ENCODE results near the gene DDX20.
"Not testable (repeated sequence)": the region's sequence is repeated elsewhere in the genome, so short reads cannot be mapped to it uniquely, and the experiment has no call there.

DDX20 gene

GRCh38 chr1:111795401-111795800 is 39.7 kb downstream of the DDX20 start:
- DNase-seq = no peak

GRCh38 chr1:111798580-111798979 is 42.9 kb downstream of the DDX20 start:
- DNase-seq = no peak

GRCh38 chr1:111799722-111800121 is 44.0 kb downstream of the DDX20 start:
- DNase-seq = not testable (repeated sequence)

- DNase-seq = no peak
Observed at GRCh38 chr1:111801071-111801850, 45.6 kb downstream of the DDX20 start.

GRCh38 chr1:111802110-111802509 is 46.4 kb downstream of the DDX20 start:
- DNase-seq = no peak

GRCh38 chr1:111802984-111803383 is 47.3 kb downstream of the DDX20 start:
- DNase-seq = no peak

GRCh38 chr1:111803951-111804350 is 48.2 kb downstream of the DDX20 start:
- no peak for DNase-seq

- DNase-seq = peak; percentile 33
Observed at GRCh38 chr1:111804776-111805175, 49.1 kb downstream of the DDX20 start.

- DNase-seq = no peak
Observed at GRCh38 chr1:111805251-111805650, 49.5 kb downstream of the DDX20 start.

GRCh38 chr1:111811891-111812290 is 56.2 kb downstream of the DDX20 start:
- DNase-seq = no peak

- DNase-seq = no peak
Observed at GRCh38 chr1:111812306-111812705, 56.6 kb downstream of the DDX20 start.

- DNase-seq = no peak
Observed at GRCh38 chr1:111813440-111814304, 58.0 kb downstream of the DDX20 start.

GRCh38 chr1:111814305-111814628 is 58.6 kb downstream of the DDX20 start:
- DNase-seq = no peak

GRCh38 chr1:111814642-111815041 is 58.9 kb downstream of the DDX20 start:
- no peak for DNase-seq
